K562 (cell line): ENCODE measurements around the gene SEC16A. TPM values are rescaled to one million over a fixed set of nuclear protein-coding genes. Genes with fewer than 3 reads are reported as not detected.

ENCODE experiments used
- CHD1 ChIP-seq: fragments of 200-600 bp; sonication (generic); IDR thresholded peaks from one replicate; pipeline ENCODE4 v1.6.1; 2012; ENCODE audit warnings: mild to moderate bottlenecking, moderate library complexity, low read length, inconsistent platforms
- CREB3L1 ChIP-seq: fragments of 450-650 bp; IDR thresholded peaks from 2 replicates; pipeline ENCODE4 v1.6.1; 2014; ENCODE audit warnings: low read depth, mild to moderate bottlenecking, moderate library complexity, borderline replicate concordance
- EWSR1 ChIP-seq: fragments of 450-650 bp; IDR thresholded peaks from 2 replicates; pipeline ENCODE4 v1.6.1; 2018; ENCODE audit warnings: borderline replicate concordance, mild to moderate bottlenecking, low read depth, moderate library complexity; ENCODE audit not compliant: partially characterized antibody
- GABPA ChIP-seq: fragments of 200-800 bp; sonication (Bioruptor generic); conservative IDR thresholded peaks from 2 replicates; pipeline ENCODE4 v1.6.1; 2016; ENCODE audit warnings: low read depth, missing genetic modification characterization, missing compliant biosample characterization
- GABPB2 ChIP-seq: fragments of 250-450 bp; sonication (Bioruptor Pico); conservative IDR thresholded peaks from 2 replicates; pipeline ENCODE4 v1.5.1; 2021; ENCODE audit warnings: mild to moderate bottlenecking
- HMGN3 ChIP-seq: IDR thresholded peaks from 2 replicates; pipeline ENCODE4 v1.6.1; 2011; ENCODE audit warnings: borderline replicate concordance, low read depth, mild to moderate bottlenecking, mixed read lengths, low read length; ENCODE audit not compliant: insufficient read length; ENCODE audit errors: extremely low read depth
- MAFG ChIP-seq: fragments of 450-650 bp; conservative IDR thresholded peaks from 2 replicates; pipeline ENCODE4 v1.6.1; 2016; ENCODE audit warnings: missing genetic modification characterization, missing compliant biosample characterization
- MAX ChIP-seq: sonication (generic); formaldehyde crosslinking; IDR thresholded peaks from 2 replicates; pipeline ENCODE4 v1.9.0; 2022; ENCODE audit warnings: mild to moderate bottlenecking, missing genetic modification reagents
- MNT ChIP-seq, 2 experiments: fragments of 450-650 bp; conservative IDR thresholded peaks; 2 replicates each; pipeline ENCODE4 v1.6.1; 2017; ENCODE audit warnings: mild to moderate bottlenecking in 2 of 2, moderate library complexity in 2 of 2
- MYC ChIP-seq, 2 experiments: fragments of 250-450 bp in 1 of 2; sonication (Bioruptor Pico) in 1 of 2; IDR thresholded peaks; 2 replicates each; pipeline versions ENCODE4 v1.5.1 to v1.6.1; 2012 to 2021; ENCODE audit warnings: low read depth in 2 of 2, borderline replicate concordance in 1 of 2, improper control_type of control experiment in 1 of 2, low read length in 1 of 2, mild to moderate bottlenecking in 1 of 2, moderate library complexity in 1 of 2
- NEUROD1 ChIP-seq: fragments of 150-350 bp; IDR thresholded peaks from 2 replicates; pipeline ENCODE4 v1.6.1; 2014; ENCODE audit warnings: borderline replicate concordance, low read length, low read depth; ENCODE audit not compliant: partially characterized antibody
- NFE2 ChIP-seq: IDR thresholded peaks from 2 replicates; pipeline ENCODE4 v1.6.1; 2014; ENCODE audit warnings: antibody characterized with exemption, low read depth
- NFRKB ChIP-seq: fragments of 450-650 bp; IDR thresholded peaks from 2 replicates; pipeline ENCODE4 v1.6.1; 2016; ENCODE audit warnings: low read depth
- SAP30 ChIP-seq: fragments of 200-600 bp; sonication (generic); IDR thresholded peaks from 2 replicates; pipeline ENCODE4 v1.6.1; 2012; ENCODE audit warnings: borderline replicate concordance, low read depth, mild to moderate bottlenecking, moderate library complexity, low read length, control low read depth, inconsistent platforms; ENCODE audit not compliant: insufficient read depth, poor library complexity, severe bottlenecking
- SMC3 ChIP-seq: conservative IDR thresholded peaks from 2 replicates; pipeline ENCODE4 v1.6.1; 2011; ENCODE audit warnings: low read depth, low read length, improper control_type of control experiment; ENCODE audit not compliant: insufficient read depth
- ZHX1 ChIP-seq: fragments of 150-350 bp; conservative IDR thresholded peaks from 2 replicates; pipeline ENCODE4 v1.6.1; 2014; ENCODE audit warnings: low read length
- ZNF436 ChIP-seq: fragments of 250-450, 450-650 bp; sonication (Bioruptor Pico); formaldehyde crosslinking; IDR thresholded peaks from 2 replicates; pipeline ENCODE4 v1.7.0; 2020; ENCODE audit warnings: mild to moderate bottlenecking
- ZNF766 ChIP-seq: fragments of 200-800 bp; sonication (Bioruptor generic); conservative IDR thresholded peaks from 2 replicates; pipeline ENCODE4 v1.6.1; 2016; ENCODE audit warnings: missing genetic modification characterization, missing compliant biosample characterization
- polyA plus RNA-seq, 8 experiments: library from polyadenylated mRNA; depleted of rRNA in 4 of 8; stranded (reverse) in 5 of 8; unstranded in 3 of 8; fragments of >200 nt; fragmentation: Nextera tagmentation in 2 of 8; fragmentation: Illumina TruSeq in 1 of 8; extraction: Ambion mirVana in 2 of 8; extraction: Trizol in 1 of 8; gene quantifications; 2 replicates each; pipeline versions ENCODE4 v1.2.1 to v1.2.3, GENCODE V29; 2011 to 2014; ENCODE audit warnings: inconsistent platforms in 1 of 8, missing spikeins in 1 of 8
- total RNA-seq, 7 experiments: library from RNA; depleted of rRNA in 6 of 7; stranded (reverse); fragments of >200 nt in 6 of 7; fragmentation: Illumina TruSeq in 2 of 7; extraction: Trizol in 2 of 7; gene quantifications; 2 replicates each; pipeline versions ENCODE4 v1.2.1 to v1.2.3, GENCODE V29; 2011 to 2021; ENCODE audit warnings: low replicate concordance in 1 of 7

The SEC16A gene
- total and polyA plus RNA-seq, 9 of the 15 experiments (the other 6 are each of a cell fraction or from before 2014, with no cell fraction given), result 8.3 to 62.8 (median 14.0) TPM

- TF ChIP-seq CREB3L1, result 0 out of 2 replicates have a peak, but pooled peaks have one; percentile 11
- TF ChIP-seq NFRKB, result no peak
- TF ChIP-seq GABPB2 (CRISPR knock-in tag), result no peak
- no peak for TF ChIP-seq GABPA
- no peak for TF ChIP-seq ZHX1
- TF ChIP-seq ZNF436 (CRISPR knock-in tag), result no peak
- no peak for TF ChIP-seq EWSR1
- peak; percentile 4 for TF ChIP-seq HMGN3
- TF ChIP-seq MNT (conservative IDR thresholded peaks at IDR 0.05), result 0 out of 4 replicates have a peak, but pooled peaks have one; percentile 5 to 33
- no peak for TF ChIP-seq SMC3
- no peak for TF ChIP-seq MAFG (tag)
- peak; percentile 42 for TF ChIP-seq CHD1
- no peak for TF ChIP-seq NFE2
- TF ChIP-seq ZNF766, result no peak
- TF ChIP-seq NEUROD1, result peak; percentile 52
- peak; percentile 86 for TF ChIP-seq SAP30
- TF ChIP-seq MYC (IDR thresholded peaks at IDR 0.05; ENCODE audit: low read depth, low read length), result peak; percentile 58; the same call in 1 of the 2 replicates
- no peak for TF ChIP-seq MYC (CRISPR knock-in tag; IDR thresholded peaks at IDR 0.05; ENCODE audit: borderline replicate concordance, low read depth)
- TF ChIP-seq MAX (CRISPR knock-in tag), result peak; percentile 59
Observed at GRCh38 chr9:136399176-136400037, 83.4 kb downstream of the SEC16A start (continued).
